WTC11 (cell line): ENCODE data around the gene GPNMB. TPM values are rescaled to one million over a fixed set of nuclear protein-coding genes. Genes with fewer than 3 reads are reported as not detected.

Experiments used
- ATAC-seq: fragments of 200-7000 bp; cut with Tn5 transposase; 2 replicates; pipeline ENCODE4 v1.10.0; 2021; ENCODE audit warnings: mild to moderate bottlenecking, moderate library complexity
- CTCF ChIA-PET: fragments of 300-600 bp; sonication (Branson Sonifier 250); formaldehyde crosslinking; loops from one replicate; lab custom pipeline; 2021; ENCODE audit warnings: antibody characterized with exemption; lab: Charles Lee
- POLR2A ChIA-PET: fragments of 350-600 bp; sonication (Branson Sonifier 250); formaldehyde crosslinking; loops from one replicate; lab custom pipeline; 2021; ENCODE audit warnings: antibody characterized with exemption; lab: Charles Lee
- DNase-seq: peaks from one replicate; pipeline ENCODE4 v3.0.0; 2021; ENCODE audit warnings: low spot score
- H3K27ac Mint-ChIP-seq: 2 replicates; pipeline ENCODE4 v1.8.0; 2021; ENCODE audit warnings: mixed read lengths
- H3K27me3 Mint-ChIP-seq: 2 replicates; pipeline ENCODE4 v1.8.0; 2021; ENCODE audit warnings: low read depth, mild to moderate bottlenecking, moderate library complexity, mixed read lengths
- H3K36me3 Mint-ChIP-seq: 2 replicates; pipeline ENCODE4 v1.8.0; 2021; ENCODE audit warnings: mixed read lengths
- H3K4me1 Mint-ChIP-seq: 2 replicates; pipeline ENCODE4 v1.8.0; 2022; ENCODE audit warnings: mixed read lengths
- H3K4me3 Mint-ChIP-seq: 2 replicates; pipeline ENCODE4 v1.8.0; 2021; ENCODE audit warnings: mild to moderate bottlenecking, moderate library complexity, mixed read lengths
- H3K9me3 Mint-ChIP-seq: 2 replicates; pipeline ENCODE4 v1.8.0; 2021; ENCODE audit warnings: mixed read lengths
- ATF1 ChIP-seq: sonication (generic); formaldehyde crosslinking; IDR thresholded peaks from 2 replicates; pipeline ENCODE4 v1.8.1; 2023; ENCODE audit warnings: mild to moderate bottlenecking, moderate library complexity, missing genetic modification reagents
- ATF3 ChIP-seq: sonication (generic); formaldehyde crosslinking; conservative IDR thresholded peaks from 2 replicates; pipeline ENCODE4 v1.8.1; 2022; ENCODE audit warnings: mild to moderate bottlenecking, missing genetic modification reagents
- CDX4 ChIP-seq: fragments of 250-450 bp; sonication (Bioruptor Pico); IDR thresholded peaks from 2 replicates; pipeline ENCODE4 v1.9.0; 2021; ENCODE audit warnings: moderate library complexity, mild to moderate bottlenecking, inconsistent platforms, borderline replicate concordance
- CREB1 ChIP-seq: sonication (generic); formaldehyde crosslinking; IDR thresholded peaks from 2 replicates; pipeline ENCODE4 v1.8.0; 2023; ENCODE audit warnings: mild to moderate bottlenecking, missing genetic modification reagents
- CREM ChIP-seq: sonication (generic); formaldehyde crosslinking; IDR thresholded peaks from 2 replicates; pipeline ENCODE4 v1.8.1; 2022; ENCODE audit warnings: mild to moderate bottlenecking, missing genetic modification reagents, moderate library complexity
- ERG ChIP-seq: fragments of 250-450 bp; sonication (Bioruptor Pico); IDR thresholded peaks from 2 replicates; pipeline ENCODE4 v1.8.0; 2021; ENCODE audit warnings: mild to moderate bottlenecking
- FOXP4 ChIP-seq: sonication (generic); formaldehyde crosslinking; IDR thresholded peaks from 2 replicates; pipeline ENCODE4 v1.8.0; 2022; ENCODE audit warnings: mild to moderate bottlenecking, missing genetic modification reagents
- HMGA2 ChIP-seq: fragments of 250-450 bp; sonication (Bioruptor Pico); IDR thresholded peaks from 2 replicates; pipeline ENCODE4 v1.4.0; 2021; ENCODE audit warnings: mild to moderate bottlenecking, moderate library complexity
- HMGXB4 ChIP-seq: sonication (generic); formaldehyde crosslinking; IDR thresholded peaks from 2 replicates; pipeline ENCODE4 v1.8.1; 2023; ENCODE audit warnings: mild to moderate bottlenecking, moderate library complexity, missing genetic modification reagents
- NR3C1 ChIP-seq: sonication (generic); formaldehyde crosslinking; conservative IDR thresholded peaks from 2 replicates; pipeline ENCODE4 v1.8.1; 2023; ENCODE audit warnings: low read depth, mild to moderate bottlenecking, missing genetic modification reagents
- PRDM15 ChIP-seq: sonication (generic); formaldehyde crosslinking; IDR thresholded peaks from 2 replicates; pipeline ENCODE4 v1.8.0; 2022; ENCODE audit warnings: missing genetic modification reagents
- PRRX2 ChIP-seq: fragments of 250-450 bp; sonication (Bioruptor Pico); IDR thresholded peaks from 2 replicates; pipeline ENCODE4 v1.8.0; 2021; ENCODE audit warnings: mild to moderate bottlenecking
- SMAD4 ChIP-seq: sonication (generic); formaldehyde crosslinking; IDR thresholded peaks from 2 replicates; pipeline ENCODE4 v1.8.0; 2022; ENCODE audit warnings: mild to moderate bottlenecking, missing genetic modification reagents
- ZNF263 ChIP-seq: sonication (generic); formaldehyde crosslinking; IDR thresholded peaks from 2 replicates; pipeline ENCODE4 v1.8.1; 2022; ENCODE audit warnings: low read depth, mild to moderate bottlenecking, moderate library complexity, missing genetic modification reagents
- ZNF317 ChIP-seq: sonication (generic); formaldehyde crosslinking; IDR thresholded peaks from 2 replicates; pipeline ENCODE4 v1.8.1; 2023; ENCODE audit warnings: low read depth, mild to moderate bottlenecking, moderate library complexity, missing genetic modification reagents, borderline replicate concordance
- ZNF396 ChIP-seq: fragments of 250-450 bp; sonication (Bioruptor Pico); IDR thresholded peaks from 2 replicates; pipeline ENCODE4 v1.8.0; 2021; ENCODE audit warnings: mild to moderate bottlenecking, moderate library complexity, borderline replicate concordance
- total RNA-seq: library from RNA; stranded (reverse); gene quantifications from 3 replicates; pipeline ENCODE4 v1.2.3, GENCODE V29; 2021

Gene GPNMB
- total RNA-seq, 1 experiment from 2014 or later, result 1.1 TPM

- H3K4me1 Mint-ChIP-seq, result no peaks in the 10 kb centered on the region
- DNase-seq, result no peak
- POLR2A ChIA-PET, result no interaction called here
Measured at GRCh38 chr7:23306936-23307521, 60.5 kb downstream of the GPNMB start.

More at GRCh38 chr7:23306936-23307521, 60.5 kb downstream of the GPNMB start:
- no peak for ATAC-seq
- H3K9me3 Mint-ChIP-seq, result no peaks in the 10 kb centered on the region; the same call in 1 of the 2 replicates
- H3K36me3 Mint-ChIP-seq, result peaks cover 66% of the 10 kb centered on the region
- H3K27me3 Mint-ChIP-seq, result no peaks in the 10 kb centered on the region
- H3K4me3 Mint-ChIP-seq, result no peak overlapping the region
- TF ChIP-seq SMAD4 (CRISPR knock-in tag) (no peak), ZNF396 (CRISPR knock-in tag) (no peak), CREB1 (CRISPR knock-in tag) (no peak), CREM (CRISPR knock-in tag) (no peak), HMGA2 (CRISPR knock-in tag) (no peak), PRDM15 (CRISPR knock-in tag) (no peak), NR3C1 (CRISPR knock-in tag) (no peak), FOXP4 (no peak), CDX4 (CRISPR knock-in tag) (no peak), ATF1 (no peak), PRRX2 (CRISPR knock-in tag) (no peak), ATF3 (no peak), HMGXB4 (CRISPR knock-in tag) (no peak), ZNF317 (CRISPR knock-in tag) (no peak), ZNF263 (CRISPR knock-in tag) (no peak), ERG (CRISPR knock-in tag) (no peak)
- TF ChIP-seq, all 79 proteins: peak for 0
- CTCF ChIA-PET, result no interaction called here
- H3K27ac Mint-ChIP-seq, result peak overlapping the region; percentile 51
